GM18505 (cell line): ENCODE data around the gene MAP2K1.
"Not testable (repeated sequence)": the region's sequence is repeated elsewhere in the genome, so short reads cannot be mapped to it uniquely, and the experiment has no call there.

Source experiments
- ATAC-seq: cut with Tn5 transposase; IDR thresholded peaks from one replicate; pipeline ENCODE4 v1.9.1; 2021; ENCODE audit not compliant: unreplicated experiment
- POLR2A ChIP-seq: IDR thresholded peaks from 4 replicates; pipeline ENCODE4 v1.6.1; 2011; ENCODE audit warnings: borderline replicate concordance; ENCODE audit not compliant: insufficient read depth, insufficient read length; ENCODE audit errors: extremely low read depth

MAP2K1 gene

DNA sequence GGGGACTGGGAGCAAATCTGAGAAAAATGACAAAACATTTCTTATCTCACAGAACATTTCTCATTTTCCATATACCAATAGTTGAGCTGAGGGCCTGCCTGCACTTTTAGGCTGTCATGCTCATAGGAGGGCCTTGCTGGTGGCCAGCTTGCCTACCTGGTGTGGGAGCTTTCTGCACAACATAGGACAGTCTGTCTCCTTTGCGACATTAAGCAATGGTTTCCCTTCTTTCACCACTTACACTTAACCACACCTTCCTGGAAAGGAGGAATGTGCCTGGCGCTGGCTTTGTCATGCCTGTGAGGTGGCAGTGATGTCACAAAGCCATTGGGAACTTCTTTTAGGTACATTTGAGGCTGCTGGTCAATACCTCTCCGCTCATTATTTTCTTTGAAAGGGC is 105.1 kb downstream of the MAP2K1 start:
- TF ChIP-seq POLR2A: no peak
- ATAC-seq: no peak

DNA sequence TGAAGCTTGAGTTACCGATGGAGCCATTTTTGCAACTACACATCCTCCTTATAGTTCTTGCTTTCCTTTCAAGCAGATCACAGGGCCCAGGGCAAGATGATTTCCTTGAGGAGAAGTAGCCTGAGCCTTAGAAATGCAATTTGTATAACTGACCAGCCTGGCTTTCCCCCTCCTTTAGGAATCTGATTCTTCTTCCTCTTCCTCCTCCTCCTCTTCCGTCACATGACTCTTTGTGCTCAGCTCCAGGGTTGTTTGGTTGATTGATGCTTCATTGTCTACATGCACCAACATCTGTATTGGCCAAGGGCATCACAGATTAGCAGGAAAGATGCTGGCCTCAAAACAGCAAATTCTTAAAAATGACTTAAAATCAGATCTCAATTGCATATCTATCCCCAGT is 107.5 kb downstream of the MAP2K1 start:
- ATAC-seq: no peak
- no peak for TF ChIP-seq POLR2A

DNA sequence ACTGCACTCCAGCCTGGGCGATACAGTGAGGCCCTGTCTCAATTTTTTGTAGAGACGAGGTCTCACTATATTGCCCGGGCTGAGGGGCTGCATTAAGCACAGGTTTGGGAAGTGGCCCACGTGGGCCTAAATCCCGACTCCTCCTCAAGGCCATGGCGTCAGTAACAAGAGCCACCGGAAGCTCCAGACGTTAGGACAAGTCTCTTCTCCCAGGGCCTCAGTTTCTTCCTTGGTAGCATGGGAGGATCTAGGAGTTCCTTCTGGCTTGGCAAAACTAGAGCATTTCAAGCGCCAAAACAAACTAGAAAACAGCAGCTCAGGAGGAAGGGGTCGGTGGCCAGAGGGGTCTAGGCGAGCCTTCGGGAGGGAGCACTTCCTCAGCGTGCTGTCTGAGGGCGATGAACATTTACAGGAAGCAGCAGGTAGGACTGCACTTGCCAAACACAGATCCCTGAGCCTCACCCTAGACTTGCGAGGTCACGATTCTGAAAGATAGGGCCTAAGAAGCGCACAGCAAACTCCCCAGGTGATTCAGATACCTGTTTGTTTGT is 110.3 kb downstream of the MAP2K1 start:
- ATAC-seq: no peak
- no peak for TF ChIP-seq POLR2A

DNA sequence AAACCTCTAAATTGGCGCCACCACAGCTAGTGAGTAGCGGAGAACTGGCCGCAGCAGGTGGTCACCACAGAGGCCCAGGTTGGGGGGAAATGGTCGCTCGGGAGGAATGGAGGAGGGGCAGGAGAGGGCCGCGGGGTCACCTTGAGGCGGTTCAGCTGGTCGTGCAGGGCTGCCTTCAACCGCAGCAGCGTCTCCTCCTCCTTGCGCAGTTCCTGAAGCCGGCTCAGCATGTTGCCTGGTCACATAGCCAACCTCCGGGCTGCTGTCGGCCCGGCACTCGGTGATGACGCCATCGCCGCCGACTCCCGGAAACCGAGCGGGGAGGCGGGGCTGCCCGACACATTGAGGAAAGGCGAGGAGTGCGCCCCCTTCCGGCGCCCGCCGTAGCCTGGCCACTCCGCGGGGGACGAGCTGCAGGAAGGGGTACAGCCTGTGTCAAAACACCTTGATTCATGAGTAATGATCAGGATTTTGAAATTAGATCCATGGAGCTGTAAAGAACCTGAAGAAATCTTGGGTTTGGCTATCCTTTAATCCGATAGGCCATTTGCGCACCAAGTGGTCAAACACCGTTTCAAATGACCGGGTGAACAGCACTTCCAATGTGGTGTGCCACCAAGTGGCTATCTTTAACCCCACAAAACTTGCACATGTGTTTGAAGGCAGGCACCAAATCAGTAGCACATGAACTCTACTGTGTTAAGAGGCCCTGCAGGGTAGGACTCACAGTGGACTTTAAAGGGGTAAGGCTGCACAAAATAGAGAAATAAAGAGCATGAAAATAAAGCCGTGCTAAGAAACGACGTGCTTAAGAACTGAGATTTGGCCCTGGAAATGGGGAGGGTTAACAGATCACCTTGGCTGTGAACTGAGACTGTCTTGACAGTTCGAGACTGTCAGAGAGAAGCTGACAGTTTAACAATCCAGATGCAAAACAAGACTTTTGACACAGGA is 111.1 kb downstream of the MAP2K1 start, which contains the start of gene SNAPC5:
Gene SNAPC5, minus strand, starts transcription at position 261 of the 954 bp plus-strand sequence. Its CDS starts 31 bp downstream, at position 230.
- peak; percentile 82 for TF ChIP-seq POLR2A
- ATAC-seq: peak; percentile 84

DNA sequence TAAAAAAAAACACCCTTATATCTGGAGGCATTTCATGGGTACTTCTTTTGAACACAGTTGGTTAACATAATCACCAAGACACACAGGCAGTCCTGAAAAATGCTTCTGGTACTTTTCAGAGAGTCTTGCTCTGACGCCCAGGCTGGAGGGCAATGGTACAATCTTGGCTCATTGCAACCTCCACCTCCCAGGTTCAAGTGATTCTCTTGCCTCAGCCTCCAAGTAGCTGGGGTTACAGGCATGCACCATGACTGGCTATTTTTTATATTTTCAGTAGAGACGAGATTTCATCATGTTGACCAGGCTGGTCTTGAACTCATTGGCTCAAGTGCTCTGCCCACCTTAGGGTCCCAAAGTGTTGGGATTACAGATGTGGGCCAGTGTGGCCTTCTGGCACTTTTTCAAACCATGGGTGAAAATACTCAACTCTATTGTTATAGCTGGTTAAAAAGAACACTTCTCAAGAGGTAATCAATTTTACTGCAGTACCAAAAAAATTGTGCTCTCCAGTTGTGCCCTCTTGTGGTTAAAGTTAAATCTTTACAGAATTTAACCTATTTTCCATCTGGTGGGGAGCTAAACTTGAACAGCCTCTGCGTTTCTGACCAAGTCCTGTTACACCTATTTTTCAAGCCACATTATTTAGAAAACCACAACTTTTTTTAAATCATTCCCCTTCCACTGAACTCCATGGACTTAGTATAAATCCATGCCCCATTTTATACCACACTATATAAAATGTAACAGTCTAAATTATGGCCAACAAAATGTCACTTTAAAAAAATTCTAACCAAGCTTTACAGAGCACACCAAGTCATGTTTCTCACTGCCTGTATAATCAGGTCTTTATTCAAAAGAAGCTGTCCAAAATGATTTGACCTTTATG is 112.0 kb downstream of the MAP2K1 start:
- no peak for ATAC-seq
- TF ChIP-seq POLR2A: no peak

DNA sequence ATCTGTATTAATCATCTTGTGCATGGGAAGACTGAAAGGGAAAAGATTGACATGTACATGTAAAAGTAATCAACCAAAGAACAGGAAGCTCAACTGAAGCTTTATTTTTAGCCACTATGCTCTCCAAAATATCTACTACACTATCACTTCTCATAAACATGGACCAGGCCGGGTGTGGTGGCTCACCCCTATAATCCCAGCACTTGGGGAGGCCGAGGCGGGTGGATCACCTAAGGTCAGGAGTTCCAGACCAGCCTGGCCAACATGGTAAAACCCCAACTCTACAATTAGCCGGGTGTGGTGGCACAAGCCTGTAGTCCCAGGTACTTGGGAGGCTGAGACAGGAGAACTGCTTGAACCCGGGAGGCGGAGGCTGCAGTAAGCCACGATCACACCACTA is 113.6 kb downstream of the MAP2K1 start:
- ATAC-seq: not testable (repeated sequence)

DNA sequence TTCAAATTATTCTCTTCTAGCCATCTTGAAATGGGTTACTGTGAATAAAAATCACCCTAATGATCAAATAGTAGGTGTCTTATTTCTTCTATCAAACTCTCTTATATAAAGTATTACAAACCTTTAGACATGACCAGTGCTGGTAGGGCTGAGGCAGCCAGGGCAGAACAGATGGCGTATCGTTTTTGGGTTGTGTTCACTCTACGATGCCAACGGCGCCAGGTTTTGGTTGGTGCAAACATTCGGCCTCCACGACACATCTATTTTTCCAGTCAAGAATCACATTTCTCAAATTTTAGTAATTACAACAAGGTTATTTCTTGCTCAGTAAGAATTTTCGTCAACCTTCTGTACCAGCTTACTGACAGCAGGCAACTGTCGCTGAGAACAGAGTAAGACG is 115.8 kb downstream of the MAP2K1 start:
- TF ChIP-seq POLR2A: peak; percentile 7
- no peak for ATAC-seq

DNA sequence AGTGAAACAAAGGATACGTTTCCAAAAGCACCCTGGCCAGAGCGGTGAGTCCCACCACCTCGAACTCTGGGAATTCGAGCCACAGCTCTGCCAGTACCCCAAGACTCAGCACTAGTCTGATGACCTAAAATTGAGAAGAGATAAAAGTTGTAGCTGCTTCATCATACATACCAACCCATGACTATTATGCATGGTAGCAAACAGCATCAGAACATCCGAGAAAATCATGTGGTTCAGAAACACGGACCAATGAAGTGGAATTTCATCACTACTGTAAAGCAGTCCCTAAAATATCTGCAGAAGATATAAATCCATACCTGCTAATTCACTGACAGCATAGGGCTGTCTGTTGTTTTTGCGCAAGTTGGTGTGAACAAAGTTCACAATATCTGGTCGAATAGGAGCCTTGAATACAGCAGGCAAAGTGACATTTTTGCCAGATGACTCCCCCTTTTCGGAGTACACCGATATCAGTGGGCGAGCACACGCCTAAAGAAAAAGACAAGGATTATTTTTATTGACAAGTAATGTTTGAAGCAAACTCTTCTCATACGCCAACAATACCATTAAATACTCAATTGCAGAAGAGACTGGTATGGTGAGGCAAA is 116.4 kb downstream of the MAP2K1 start:
- not testable (repeated sequence) for ATAC-seq

DNA sequence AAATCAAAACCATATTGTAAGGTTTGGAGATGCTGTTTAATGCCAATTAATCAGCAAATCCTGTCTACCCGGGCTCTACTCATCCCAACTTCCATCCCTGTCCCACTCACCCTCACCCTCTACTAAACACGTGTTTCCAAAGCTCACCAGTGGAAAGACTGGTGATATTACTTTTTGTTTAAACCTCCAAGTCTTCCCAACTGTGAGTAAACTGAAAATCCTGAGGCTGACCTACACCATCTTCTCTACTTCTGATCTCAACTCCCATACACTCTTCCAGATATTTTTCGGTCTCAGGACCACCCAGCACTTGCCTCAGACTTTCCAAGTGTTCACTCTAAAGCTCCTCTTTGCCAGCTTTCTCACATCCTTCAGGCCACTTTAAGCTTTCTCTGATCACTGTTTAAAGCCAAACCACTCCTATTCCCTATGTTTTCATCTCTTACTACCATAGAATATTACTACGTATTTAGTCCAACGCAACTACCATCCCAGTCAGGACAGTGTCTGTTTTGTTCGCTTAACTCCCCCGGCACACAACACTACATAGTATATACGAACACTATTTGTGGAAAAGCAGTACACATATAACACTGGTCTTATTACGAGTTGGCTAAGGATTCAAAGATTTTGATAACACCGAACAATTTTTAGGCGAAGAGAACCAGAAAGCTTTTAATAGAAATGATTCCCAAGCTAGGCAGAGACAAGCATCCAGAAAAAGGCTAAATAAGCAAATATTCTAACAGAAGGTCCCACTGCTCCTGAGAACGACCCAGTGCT is 117.3 kb downstream of the MAP2K1 start:
- ATAC-seq: no peak
- no peak for TF ChIP-seq POLR2A

DNA sequence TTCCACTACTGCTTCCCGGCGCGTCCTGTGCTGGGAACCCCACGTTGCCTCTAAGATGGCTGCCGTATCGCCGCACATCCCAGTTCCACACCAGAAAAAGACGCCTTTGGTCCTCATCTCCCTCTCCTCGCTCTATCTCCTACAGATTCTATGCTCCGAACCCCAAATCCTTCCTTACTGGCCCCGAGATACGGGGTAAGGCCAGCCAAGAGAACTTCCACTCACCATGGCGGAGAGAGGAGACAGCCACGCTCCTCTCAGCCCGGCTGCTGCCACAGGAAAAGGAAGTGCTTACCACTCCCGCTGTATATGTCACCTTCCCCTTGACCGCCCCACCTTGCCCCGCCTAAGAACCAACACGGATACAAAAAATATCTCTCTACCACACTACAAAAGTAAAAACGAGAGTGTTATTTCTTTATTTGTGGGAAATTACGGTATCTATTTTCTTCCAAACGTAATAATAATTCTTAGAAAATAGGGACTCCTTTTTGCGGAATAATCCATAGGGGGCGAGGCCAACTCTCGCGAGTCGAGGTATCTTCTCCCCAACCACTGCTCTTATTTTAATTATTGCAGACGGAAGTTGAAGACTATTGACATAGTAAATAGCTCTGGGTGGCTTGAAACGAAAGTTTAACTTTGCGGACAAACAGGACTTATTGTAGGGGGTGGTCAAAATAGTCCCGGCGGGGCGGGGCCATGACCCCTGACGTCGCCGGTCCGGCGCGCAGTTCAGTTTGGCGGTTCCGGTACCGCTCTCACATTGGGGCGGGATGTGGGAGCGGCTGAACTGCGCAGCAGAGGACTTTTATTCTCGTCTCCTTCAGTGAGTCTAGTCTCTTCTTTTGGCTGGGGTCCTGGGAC is 118.1 kb downstream of the MAP2K1 start, which contains the start of the genes RPL4 and ZWILCH:
Gene RPL4, minus strand, starts transcription at position 293 of the 867 bp plus-strand sequence. Its CDS starts 65 bp downstream, at position 228.
Gene ZWILCH, plus strand, starts transcription at position 764 of the 867 bp plus-strand sequence. Its CDS starts 13 bp downstream, at position 777.
- peak; percentile 96 for TF ChIP-seq POLR2A
- peak; percentile 73 for ATAC-seq

DNA sequence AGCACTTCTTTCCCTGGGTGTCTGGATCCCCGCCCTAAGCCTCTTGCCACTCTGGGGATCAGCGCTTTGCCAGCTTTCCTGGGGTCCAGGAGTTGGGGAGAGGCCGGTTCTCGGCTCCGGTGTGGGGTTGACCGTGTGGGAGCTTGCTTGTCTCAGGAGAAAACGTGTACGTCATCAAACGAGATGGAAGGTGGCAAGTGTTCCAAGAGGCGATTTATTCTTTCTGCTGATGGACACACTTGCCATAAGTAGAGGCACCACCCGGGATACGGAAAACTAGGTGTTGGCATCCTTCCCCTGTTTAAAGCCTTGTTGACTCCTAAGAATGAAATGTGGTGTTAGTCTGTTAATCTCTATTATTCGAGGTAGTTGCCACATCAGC is 118.7 kb downstream of the MAP2K1 start:
- TF ChIP-seq POLR2A: no peak
- peak; percentile 25 for ATAC-seq
